IMR-90 (cell line): ENCODE measurements around the gene GPC6. TPM values are rescaled to one million over a fixed set of nuclear protein-coding genes. Genes with fewer than 3 reads are reported as not detected.
A peak's percentile ranks its signal among the peaks of the same experiment; 100 is the strongest.

Experiments
- ATAC-seq: fragments of 200-7000 bp; cut with Tn5 transposase; 2 replicates; pipeline ENCODE4 v1.9.1; 2020; ENCODE audit warnings: low read depth, mild to moderate bottlenecking, moderate library complexity
- BruUV-seq: library from RNA; stranded (reverse); fragments of 400-500 nt; replicated peaks from 2 replicates; lab custom pipeline; 2021; lab: Mats Ljungman, UMichigan
- CTCF ChIA-PET: fragments of 300-600 bp; formaldehyde crosslinking; extraction: SDS; loops from one replicate; lab custom pipeline; 2021; ENCODE audit warnings: antibody characterized with exemption; lab: Yijun Ruan, JAX
- POLR2A ChIA-PET: fragments of 300-600 bp; sonication (Branson Sonifier 250); formaldehyde crosslinking; loops from one replicate; lab custom pipeline; 2022; ENCODE audit warnings: antibody characterized with exemption; ENCODE audit not compliant: unreplicated experiment; lab: Charles Lee
- DNase-seq: peaks from one replicate; pipeline ENCODE4 v3.0.0; 2013
- H2AFZ ChIP-seq: replicated peaks from 2 replicates; pipeline ENCODE3; 2013; ENCODE audit warnings: low read length, mild to moderate bottlenecking; ENCODE audit not compliant: poor library complexity
- H2AK5ac ChIP-seq: 2 replicates; pipeline ENCODE4 v1.6.1; 2013; ENCODE audit warnings: low read depth, low read length, inconsistent platforms
- H2AK9ac ChIP-seq: replicated peaks from 2 replicates; pipeline ENCODE3; 2013; ENCODE audit warnings: mild to moderate bottlenecking, low read depth, low read length, moderate library complexity; ENCODE audit not compliant: poor library complexity
- H2BK120ac ChIP-seq: 2 replicates; pipeline ENCODE4 v1.6.1; 2013; ENCODE audit warnings: low read depth, low read length, inconsistent platforms
- H2BK15ac ChIP-seq: 3 replicates; pipeline ENCODE4 v1.6.1; 2013; ENCODE audit warnings: low read depth, low read length, inconsistent platforms
- H2BK20ac ChIP-seq: 2 replicates; pipeline ENCODE4 v1.6.1; 2013; ENCODE audit warnings: low read depth, mild to moderate bottlenecking, inconsistent platforms, low read length, moderate library complexity
- H2BK5ac ChIP-seq: 2 replicates; pipeline ENCODE4 v1.6.1; 2013; ENCODE audit warnings: mild to moderate bottlenecking, low read depth, low read length, inconsistent platforms; ENCODE audit not compliant: poor library complexity, severe bottlenecking
- H3K14ac ChIP-seq: replicated peaks from 2 replicates; pipeline ENCODE4 v1.6.1; 2013; ENCODE audit warnings: low read depth, low read length, inconsistent platforms
- H3K18ac ChIP-seq: 2 replicates; pipeline ENCODE4 v1.6.1; 2013; ENCODE audit warnings: low read depth, low read length, control low read depth
- H3K23ac ChIP-seq: 2 replicates; pipeline ENCODE4 v1.6.1; 2013; ENCODE audit warnings: low read depth, low read length, inconsistent platforms
- H3K27ac ChIP-seq: 2 replicates; pipeline ENCODE4 v1.5.1; 2013; ENCODE audit warnings: mild to moderate bottlenecking, control low read depth, low read length; ENCODE audit not compliant: insufficient read depth
- H3K27me3 ChIP-seq: 2 replicates; pipeline ENCODE4 v1.6.1; 2013; ENCODE audit warnings: low read length; ENCODE audit not compliant: control insufficient read depth, insufficient read depth
- H3K36me3 ChIP-seq: 2 replicates; pipeline ENCODE4 v1.6.1; 2013; ENCODE audit warnings: low read length, mixed read lengths; ENCODE audit not compliant: control insufficient read depth, insufficient read depth
- H3K4ac ChIP-seq: 2 replicates; pipeline ENCODE4 v1.6.1; 2013; ENCODE audit warnings: low read depth, low read length, inconsistent platforms
- H3K4me1 ChIP-seq: 2 replicates; pipeline ENCODE4 v1.6.1; 2013; ENCODE audit warnings: low read length, mixed read lengths; ENCODE audit not compliant: control insufficient read depth, insufficient read depth
- H3K4me2 ChIP-seq: 2 replicates; pipeline ENCODE4 v1.6.1; 2013; ENCODE audit warnings: low read depth, mild to moderate bottlenecking, control low read depth, low read length, moderate library complexity
- H3K4me3 ChIP-seq: 2 replicates; pipeline ENCODE4 v1.5.1; 2013; ENCODE audit warnings: low read depth, mild to moderate bottlenecking, control low read depth, low read length, moderate library complexity; ENCODE audit not compliant: insufficient read depth
- H3K56ac ChIP-seq: 2 replicates; pipeline ENCODE4 v1.6.1; 2013; ENCODE audit warnings: low read length, inconsistent platforms; ENCODE audit not compliant: insufficient read depth; ENCODE audit errors: extremely low read depth
- H3K79me1 ChIP-seq, 2 experiments: 2 replicates each; pipeline ENCODE4 v1.6.1; 2013; ENCODE audit warnings: low read length in 2 of 2, inconsistent platforms in 1 of 2, low read depth in 1 of 2
- H3K9ac ChIP-seq: 2 replicates; pipeline ENCODE4 v1.6.1; 2013; ENCODE audit warnings: low read depth, low read length, control low read depth
- H3K9me1 ChIP-seq: 2 replicates; pipeline ENCODE4 v1.6.1; 2013; ENCODE audit warnings: low read length, inconsistent platforms; ENCODE audit not compliant: insufficient read depth
- H3K9me3 ChIP-seq: 2 replicates; pipeline ENCODE4 v1.6.1; 2013; ENCODE audit warnings: low read length; ENCODE audit not compliant: control insufficient read depth, insufficient read depth
- H4K20me1 ChIP-seq: 2 replicates; pipeline ENCODE4 v1.6.1; 2013; ENCODE audit warnings: low read length, inconsistent platforms; ENCODE audit not compliant: insufficient read depth
- H4K5ac ChIP-seq: 2 replicates; pipeline ENCODE4 v1.6.1; 2013; ENCODE audit warnings: mild to moderate bottlenecking, low read depth, low read length, control low read depth
- H4K8ac ChIP-seq, 2 experiments: 2 replicates each; pipeline ENCODE4 v1.6.1; 2013; ENCODE audit warnings: low read depth in 2 of 2, low read length in 2 of 2, control low read depth in 1 of 2, inconsistent platforms in 1 of 2
- H4K91ac ChIP-seq: 2 replicates; pipeline ENCODE4 v1.6.1; 2013; ENCODE audit warnings: low read depth, low read length, inconsistent platforms; ENCODE audit not compliant: insufficient read depth
- CTCF ChIP-seq: conservative IDR thresholded peaks from 2 replicates; pipeline ENCODE4 v1.5.1; 2012; ENCODE audit warnings: mild to moderate bottlenecking, low read depth, low read length, improper control_type of control experiment
- ELK1 ChIP-seq: fragments of 150-350 bp; IDR thresholded peaks from 2 replicates; pipeline ENCODE4 v1.6.1; 2016; ENCODE audit warnings: low read depth, mild to moderate bottlenecking, low read length, moderate library complexity, borderline replicate concordance
- MAFK ChIP-seq: IDR thresholded peaks from 2 replicates; pipeline ENCODE4 v1.6.1; 2012; ENCODE audit warnings: low read depth, low read length, improper control_type of control experiment
- MAZ ChIP-seq: IDR thresholded peaks from 2 replicates; pipeline ENCODE4 v1.6.1; 2012; ENCODE audit warnings: low read depth, mild to moderate bottlenecking, low read length, improper control_type of control experiment, moderate library complexity, borderline replicate concordance
- MXI1 ChIP-seq: IDR thresholded peaks from 2 replicates; pipeline ENCODE4 v1.6.1; 2012; ENCODE audit warnings: low read depth, mild to moderate bottlenecking, low read length, moderate library complexity, borderline replicate concordance
- POLR2A ChIP-seq: IDR thresholded peaks from 2 replicates; pipeline ENCODE4 v1.6.1; 2012; ENCODE audit warnings: mild to moderate bottlenecking, low read depth, low read length
- RAD21 ChIP-seq: IDR thresholded peaks from 2 replicates; pipeline ENCODE4 v1.6.1; 2012; ENCODE audit warnings: low read length, improper control_type of control experiment
- RFX5 ChIP-seq: IDR thresholded peaks from 2 replicates; pipeline ENCODE4 v1.8.0; 2012; ENCODE audit warnings: low read depth, mild to moderate bottlenecking, low read length, moderate library complexity
- USF2 ChIP-seq: fragments of 150-350 bp; IDR thresholded peaks from 2 replicates; pipeline ENCODE4 v1.6.1; 2017; ENCODE audit warnings: mild to moderate bottlenecking, antibody characterized with exemption, low read length, low read depth
- WGBS, 2 experiments: methylation state at CpG; one replicate each; pipeline versions ENCODE4 v1.1.5 to v1.1.7; 2013; ENCODE audit warnings: missing lambda C conversion rate in 2 of 2; ENCODE audit not compliant: insufficient read length in 1 of 2; ENCODE audit errors: extremely low coverage in 2 of 2; 5-methylcytosine and 5-hydroxymethylcytosine counted together
- dilution Hi-C: fragments of 300-500 bp; cut with HindIII; formaldehyde crosslinking; loops from one replicate; pipeline ENCODE4 v1.14.3; 2018; ENCODE audit warnings: low sequenced_read_pairs; ENCODE audit not compliant: unreplicated experiment
- in situ Hi-C: fragments of 300-500 bp; cut with MboI; formaldehyde crosslinking; loops from 3 replicates; pipeline ENCODE4 v1.14.3; 2019; ENCODE audit warnings: low sequenced_read_pairs, inconsistent platforms, mixed read lengths
- intact Hi-C: fragments of 100-400 bp; cut with micrococcal nuclease; formaldehyde crosslinking; loops from 2 replicates; pipeline ENCODE4 v1.10.0; 2022
- polyA plus RNA-seq, 3 experiments: library from polyadenylated mRNA; depleted of rRNA; stranded (reverse); fragments of >200 nt; gene quantifications; 2 replicates each; pipeline ENCODE4 v1.2.3, GENCODE V29; 2012; ENCODE audit warnings: low replicate concordance in 1 of 3
- total RNA-seq: library from RNA; depleted of rRNA; stranded (reverse); fragments of >200 nt; gene quantifications from 2 replicates; pipeline ENCODE4 v1.2.3, GENCODE V29; 2012

The GPC6 gene
- total and polyA plus RNA-seq, 2 of the 4 experiments (the other 2 are of a cell fraction) = 14.9 to 39.4 TPM

- TF ChIP-seq ELK1 = no peak
- no peak for TF ChIP-seq MXI1
- no peak for TF ChIP-seq CTCF
- TF ChIP-seq RFX5 = no peak
- TF ChIP-seq MAZ = no peak
- no peak for TF ChIP-seq MAFK
- no peak for TF ChIP-seq POLR2A
- TF ChIP-seq USF2 = no peak
- TF ChIP-seq RAD21 = no peak
- H2AFZ ChIP-seq = no peak overlapping the region
- no peak overlapping the region for H3K4me3 ChIP-seq
- H2BK120ac ChIP-seq = no peak overlapping the region
- DNase-seq (peak; percentile 65), ATAC-seq (peak; percentile 51)
- H3K23ac ChIP-seq = no peak overlapping the region
- ChIA-PET POLR2A (no interaction called here), CTCF (interaction anchor here (0.5 to 0.6 kb wide), 2 partner anchors 26 to 70 kb away, joined by 3 to 6 read pairs; no protein-coding TSS in a partner anchor)
- intact Hi-C loops (no loop called here), dilution Hi-C loops (no loop called here), in situ Hi-C loops (no loop called here)
- H3K4me2 ChIP-seq = no peak overlapping the region
- no peak overlapping the region for H3K14ac ChIP-seq
- no peak overlapping the region for H3K4ac ChIP-seq
- no peak overlapping the region for H4K91ac ChIP-seq
- no peak overlapping the region for H4K5ac ChIP-seq
- no peak overlapping the region for H2BK5ac ChIP-seq
- no peak overlapping the region for H3K27ac ChIP-seq
- H3K9me3 ChIP-seq = no peaks in the 10 kb centered on the region
- H2BK15ac ChIP-seq = no peak overlapping the region
- no peak overlapping the region for H4K8ac ChIP-seq
- H3K4me1 ChIP-seq = no peaks in the 10 kb centered on the region
- no peak overlapping the region for H2BK20ac ChIP-seq
- H3K36me3 ChIP-seq = no peaks in the 10 kb centered on the region
- no peak overlapping the region for H2AK9ac ChIP-seq
- no CpG with 5 or more reads among the region's 1 CpG for WGBS, 2 experiments
- no peak overlapping the region for H3K9ac ChIP-seq
- BruUV-seq = no TSS peak
- H3K18ac ChIP-seq = no peak overlapping the region
- H2AK5ac ChIP-seq = no peak overlapping the region
- no peaks in the 10 kb centered on the region for H4K20me1 ChIP-seq
- no peaks in the 10 kb centered on the region for H3K79me1 ChIP-seq
- no peak overlapping the region for H3K56ac ChIP-seq
- no peaks in the 10 kb centered on the region for H3K9me1 ChIP-seq
- H3K27me3 ChIP-seq = no peaks in the 10 kb centered on the region
Measured at GRCh38 chr13:94139393-94139995, 912.9 kb downstream of the GPC6 start.
